ENCODE measurements around the gene MMP15.

The MMP15 gene

DNA sequence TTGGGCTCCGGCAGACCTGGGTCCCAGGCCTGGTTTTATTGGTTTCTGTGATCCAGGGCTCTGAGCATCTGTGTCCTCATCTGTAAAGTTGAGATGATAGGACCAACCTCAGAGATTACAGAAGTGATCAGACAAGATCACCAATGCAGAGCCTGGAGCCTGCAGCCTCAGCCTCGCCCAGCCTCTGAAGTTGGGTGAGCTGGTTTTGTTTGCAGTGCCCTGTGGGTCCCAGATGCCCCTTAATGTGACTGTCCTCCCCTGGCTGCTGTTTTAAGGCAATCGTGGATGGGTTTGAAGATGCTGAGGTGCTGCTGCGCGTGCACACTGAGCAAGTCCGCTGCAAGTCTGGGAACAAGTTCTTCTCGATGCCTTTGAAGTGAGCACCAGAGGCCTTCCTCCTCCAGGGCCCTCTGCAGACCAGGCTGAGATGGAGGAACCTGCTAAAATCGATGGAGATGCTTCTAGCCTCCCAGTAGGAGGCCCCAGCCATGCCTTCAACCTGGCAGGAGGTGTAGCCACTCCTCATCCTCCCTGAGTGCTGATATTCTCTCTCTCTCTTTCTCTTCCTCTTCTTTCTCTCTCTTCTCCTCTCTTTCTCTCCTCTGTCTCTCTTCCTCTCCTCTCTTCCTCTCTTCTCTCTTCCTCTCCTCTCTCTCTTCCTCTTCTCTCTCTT, 5.6 kb upstream of the MMP15 start:
- DNase-seq (ENCODE audit: low spot score), result no peak

DNA sequence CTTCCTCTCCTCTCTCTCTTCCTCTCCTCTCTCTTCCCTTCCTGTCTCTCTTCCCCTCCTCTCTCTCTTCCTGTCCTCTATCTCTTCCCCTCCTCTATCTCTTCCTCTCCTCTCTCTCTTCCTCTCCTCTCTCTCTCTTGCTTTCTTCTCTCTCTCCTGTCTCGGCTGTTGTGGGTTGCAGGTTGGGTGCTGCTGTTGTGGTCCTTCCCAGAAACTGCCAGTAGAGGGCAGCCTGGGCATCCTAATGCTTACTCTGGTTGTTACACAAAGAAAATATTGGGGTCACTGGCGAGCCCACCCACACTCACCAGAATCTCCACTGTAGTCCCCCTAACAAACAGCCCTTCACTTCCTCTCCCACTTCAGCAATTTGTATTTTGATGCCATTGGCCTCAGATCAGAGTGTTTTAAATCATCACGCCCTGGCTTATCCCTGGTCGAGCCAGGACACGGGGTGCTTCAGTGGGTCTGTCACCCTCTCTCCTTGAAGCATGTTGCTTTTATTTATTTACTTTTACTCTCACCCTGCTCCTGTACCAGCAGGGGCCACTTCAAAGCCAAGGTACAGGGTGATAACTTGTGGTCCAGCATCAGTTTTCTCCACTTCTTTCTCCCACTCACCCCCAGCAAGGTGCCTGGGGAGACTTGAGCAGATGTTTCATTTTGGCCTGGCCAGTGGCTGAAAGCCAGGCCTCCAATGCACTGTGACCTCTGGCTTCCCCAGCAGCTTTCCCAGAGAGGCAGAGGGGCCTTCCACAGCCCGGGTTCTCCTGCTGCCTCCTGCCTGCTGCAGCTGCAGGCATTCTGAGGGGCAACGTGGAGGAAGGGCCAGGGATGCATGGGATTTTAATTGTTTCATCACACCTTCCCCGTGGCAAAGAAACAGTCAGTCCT, 4.7 kb upstream of the MMP15 start:
- peak; percentile 72 for DNase-seq (ENCODE audit: low spot score)

DNA sequence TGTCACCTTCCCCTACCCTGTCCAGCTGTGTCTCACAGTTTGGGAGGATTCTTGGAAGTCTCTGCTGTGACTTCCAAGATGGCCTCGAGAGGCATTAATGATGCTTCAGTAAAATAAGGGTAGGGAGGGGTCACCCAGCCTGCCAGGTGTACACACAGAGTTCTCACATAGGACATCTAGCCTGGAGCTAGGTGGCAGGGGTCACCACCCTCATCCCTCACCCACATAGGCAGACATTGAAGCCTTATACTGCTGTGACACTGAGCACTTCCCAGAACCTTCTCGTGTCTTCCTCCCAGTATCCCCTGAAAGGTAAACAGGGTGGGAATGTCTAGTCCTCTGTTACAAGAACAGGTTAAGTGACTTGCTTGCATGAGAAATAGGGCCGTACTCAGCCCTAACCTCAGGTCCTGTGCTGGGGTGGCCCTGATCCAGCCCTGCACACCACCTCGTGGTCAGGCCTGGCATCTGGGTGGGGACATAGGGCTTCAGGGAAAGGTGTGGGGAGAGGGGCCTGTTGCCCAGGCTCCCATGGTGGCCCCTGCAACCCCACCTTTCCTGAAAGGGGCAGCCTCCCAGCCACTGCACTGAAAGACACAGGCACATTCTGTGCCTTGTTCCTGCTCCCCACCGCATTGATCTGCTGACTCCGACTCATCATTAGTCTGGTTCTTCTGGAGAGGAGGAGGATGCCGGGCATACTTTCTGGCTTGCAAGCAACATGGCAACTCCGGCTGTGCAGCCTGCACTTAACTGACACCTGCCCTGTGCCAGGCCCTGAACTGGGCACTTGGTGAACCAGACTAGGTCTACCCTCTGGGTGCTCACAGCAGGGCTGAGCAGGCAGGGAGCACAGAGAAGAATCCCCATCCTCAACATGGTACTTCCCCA, 3.6 kb upstream of the MMP15 start:
- DNase-seq (ENCODE audit: low spot score), result no peak

DNA sequence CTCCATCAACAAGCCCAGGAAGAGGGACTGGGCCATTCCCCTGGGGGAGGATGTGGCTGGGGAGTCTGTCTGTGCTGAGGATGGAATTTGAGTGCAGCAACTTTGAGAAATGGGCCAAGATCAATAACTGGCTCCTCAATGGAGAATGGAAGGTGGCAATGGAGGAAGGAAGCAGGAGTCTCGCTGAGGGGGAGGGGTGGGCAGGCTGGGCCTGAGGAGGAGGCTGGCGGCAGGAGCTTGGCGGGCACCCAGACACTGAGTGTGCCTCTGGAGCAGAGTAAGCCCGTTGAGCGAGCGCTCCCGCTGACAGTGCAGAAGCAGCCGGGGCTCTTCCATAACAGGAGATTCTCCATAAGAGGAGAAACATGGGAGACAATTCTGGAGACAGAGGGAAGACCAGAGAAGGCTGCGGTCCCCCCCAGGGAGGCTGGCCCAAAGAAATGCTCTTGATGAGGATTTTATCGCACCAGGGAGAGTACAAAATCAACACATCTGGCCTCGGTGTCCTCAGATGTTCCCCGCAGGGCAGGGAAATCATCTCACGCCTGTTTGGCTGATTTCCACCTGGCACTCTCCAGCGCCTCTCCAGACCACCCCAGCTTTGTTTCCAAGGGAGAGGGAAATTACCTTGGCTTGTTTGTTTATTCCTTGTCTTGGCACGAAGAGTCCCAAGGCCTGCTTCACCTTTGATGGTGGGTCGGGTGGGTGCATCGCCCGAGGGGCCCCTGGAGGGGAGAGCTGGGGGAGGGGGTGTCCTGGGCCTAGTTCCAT, 2.8 kb upstream of the MMP15 start:
- peak; percentile 56 for DNase-seq (ENCODE audit: low spot score)

DNA sequence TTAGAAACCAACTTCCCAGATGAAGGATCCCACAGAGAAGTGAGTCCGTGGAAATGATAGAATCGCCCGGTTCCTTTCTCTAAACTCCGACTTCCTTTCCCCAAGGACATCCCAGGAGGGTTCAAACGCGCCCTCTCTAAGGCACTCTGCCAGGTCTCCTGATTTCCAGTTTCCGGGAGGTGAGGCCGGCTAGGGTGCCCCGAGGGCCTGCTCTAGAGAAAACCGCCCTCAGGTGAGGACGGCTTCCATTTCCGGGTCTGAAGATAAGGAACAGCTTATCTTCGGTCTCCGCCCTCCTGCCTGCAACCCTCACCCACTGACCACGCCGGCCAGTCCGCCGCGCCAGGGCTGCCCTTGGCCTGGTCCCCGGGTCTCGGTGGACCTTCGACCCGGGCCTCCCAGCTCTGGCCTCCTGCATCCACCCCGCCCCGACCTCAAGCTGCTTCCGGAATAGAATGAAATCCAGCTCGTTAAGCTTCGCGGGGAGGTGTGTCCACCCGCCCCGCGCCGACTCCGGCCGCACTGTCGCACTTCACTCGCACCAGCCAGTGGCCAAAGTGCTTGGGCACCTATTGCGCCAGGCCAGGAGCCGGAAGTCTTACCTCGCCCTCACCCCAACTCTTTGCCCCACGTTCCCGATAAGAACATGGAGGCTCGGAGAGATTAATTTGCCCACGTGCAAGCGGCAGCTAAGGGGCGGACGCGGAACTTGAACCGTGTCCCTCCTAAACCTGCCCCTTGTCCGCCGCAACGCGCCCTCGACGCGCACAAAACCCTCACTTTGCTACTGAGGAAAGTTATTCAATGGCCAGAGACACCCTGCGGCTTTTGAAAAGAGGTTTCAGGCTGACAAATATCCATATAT, 836 bp upstream of the MMP15 start:
- peak; percentile 22 for DNase-seq (ENCODE audit: low spot score)

DNA sequence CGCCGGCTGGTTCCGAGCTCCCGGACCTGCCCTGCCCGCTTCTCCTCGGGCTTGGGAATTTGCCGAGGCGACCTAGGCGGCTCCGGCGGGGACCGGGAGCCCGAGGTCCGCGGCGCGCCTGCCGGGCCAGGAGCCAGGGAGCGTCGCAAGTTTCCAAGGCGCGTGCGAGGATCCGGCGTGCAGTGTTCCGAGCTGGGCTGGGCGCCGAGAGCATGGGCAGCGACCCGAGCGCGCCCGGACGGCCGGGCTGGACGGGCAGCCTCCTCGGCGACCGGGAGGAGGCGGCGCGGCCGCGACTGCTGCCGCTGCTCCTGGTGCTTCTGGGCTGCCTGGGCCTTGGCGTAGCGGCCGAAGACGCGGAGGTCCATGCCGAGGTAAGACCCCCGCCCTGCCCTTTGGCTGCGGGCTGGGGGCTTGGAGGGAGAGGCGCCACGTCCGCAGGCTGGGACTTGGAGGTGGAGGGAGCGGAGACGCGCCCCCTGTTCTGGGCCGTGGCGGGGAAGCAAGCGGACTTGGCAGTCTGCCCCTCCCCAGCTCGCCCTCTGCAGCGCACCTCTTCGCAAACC, 668 bp downstream of the MMP15 start:
- peak; percentile 73 for DNase-seq (ENCODE audit: low spot score)

DNA sequence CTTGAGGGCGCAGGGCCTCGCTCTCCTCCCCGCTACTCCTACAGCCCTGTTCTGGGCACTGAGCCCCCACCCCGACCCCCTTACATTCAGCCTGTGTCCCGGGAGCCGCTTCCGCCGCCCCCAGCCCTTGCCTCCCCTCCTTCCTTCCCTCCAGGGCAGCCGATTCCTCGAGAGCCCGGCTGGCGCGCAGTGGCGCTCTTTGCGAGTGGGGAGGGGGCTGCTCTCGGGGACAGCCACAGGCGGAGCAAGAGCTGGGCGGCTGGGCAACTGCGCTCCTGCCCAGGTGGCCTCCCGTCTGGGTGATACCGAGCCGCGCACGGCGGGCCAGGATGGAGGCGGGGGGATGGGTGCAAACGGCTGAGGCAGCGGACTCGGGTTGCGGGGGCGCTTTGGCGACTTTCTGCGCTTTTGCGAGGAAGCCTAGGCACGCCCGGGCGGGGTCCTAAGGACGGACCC, 1.2 kb downstream of the MMP15 start:
- peak; percentile 64 for DNase-seq (ENCODE audit: low spot score)

DNA sequence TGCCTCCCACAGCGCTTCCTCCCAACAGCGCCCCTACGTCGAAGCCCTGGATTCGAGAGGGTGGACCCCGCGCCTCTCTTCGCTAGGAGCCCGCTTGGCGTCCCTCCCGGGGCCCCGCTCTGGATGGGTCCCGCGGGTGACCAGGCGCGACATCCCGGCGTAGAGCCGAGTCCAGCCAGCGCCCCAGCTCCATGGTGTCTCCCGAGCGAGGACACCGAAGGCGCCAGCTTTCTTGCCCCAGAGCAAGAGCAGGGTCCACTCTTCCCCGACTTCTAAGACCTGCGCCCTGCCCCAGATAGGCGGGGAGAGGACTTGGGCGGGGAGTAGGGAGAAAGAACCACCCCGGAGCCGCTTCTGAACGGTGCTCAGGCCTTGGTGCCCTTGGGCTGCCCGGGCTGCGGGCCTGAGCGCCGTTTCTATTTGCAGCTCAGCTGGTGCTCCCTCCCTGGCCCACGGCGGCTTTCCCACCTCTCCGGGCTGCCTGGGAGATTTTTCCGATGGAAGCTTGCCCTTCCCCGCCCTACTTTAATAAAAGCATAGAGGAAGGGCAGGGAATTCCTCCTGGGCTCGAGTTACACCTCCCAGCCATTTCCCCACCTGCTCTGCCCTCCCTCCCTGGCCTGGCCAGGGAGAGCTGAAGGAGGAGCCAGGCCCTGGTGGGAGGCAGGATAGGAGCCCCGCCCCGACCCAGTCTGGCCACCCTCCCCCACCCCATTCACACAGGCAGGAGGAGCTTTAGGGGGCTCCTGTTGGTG, 1.8 kb downstream of the MMP15 start:
- DNase-seq (ENCODE audit: low spot score), result peak; percentile 59

DNA sequence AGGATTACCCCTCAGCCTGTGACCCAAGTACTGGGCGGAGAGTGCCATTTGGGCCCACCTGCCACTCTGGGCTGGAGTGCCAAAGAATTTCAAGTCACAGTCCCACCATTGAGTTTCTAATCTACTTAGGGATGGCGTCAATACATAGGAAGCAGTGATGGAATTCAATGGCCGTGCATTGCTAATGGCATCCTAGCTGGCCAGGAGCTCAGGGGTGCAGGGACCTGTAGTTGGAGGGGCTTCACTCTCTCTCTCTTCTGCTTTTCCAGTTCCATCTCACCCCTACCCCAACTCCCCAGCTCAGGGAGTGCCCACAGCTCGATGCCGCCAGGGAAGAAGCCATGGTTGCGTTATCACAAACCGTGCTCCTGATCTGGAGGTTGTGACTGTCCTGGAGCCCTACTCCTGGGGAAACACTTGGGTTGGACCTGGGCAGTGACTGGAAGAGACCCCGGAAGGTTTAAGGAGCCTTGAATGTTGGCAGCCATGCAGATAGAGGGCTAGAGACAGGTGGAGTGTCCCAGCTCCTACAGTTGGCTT, 2.4 kb downstream of the MMP15 start:
- no peak for DNase-seq (ENCODE audit: low spot score)

DNA sequence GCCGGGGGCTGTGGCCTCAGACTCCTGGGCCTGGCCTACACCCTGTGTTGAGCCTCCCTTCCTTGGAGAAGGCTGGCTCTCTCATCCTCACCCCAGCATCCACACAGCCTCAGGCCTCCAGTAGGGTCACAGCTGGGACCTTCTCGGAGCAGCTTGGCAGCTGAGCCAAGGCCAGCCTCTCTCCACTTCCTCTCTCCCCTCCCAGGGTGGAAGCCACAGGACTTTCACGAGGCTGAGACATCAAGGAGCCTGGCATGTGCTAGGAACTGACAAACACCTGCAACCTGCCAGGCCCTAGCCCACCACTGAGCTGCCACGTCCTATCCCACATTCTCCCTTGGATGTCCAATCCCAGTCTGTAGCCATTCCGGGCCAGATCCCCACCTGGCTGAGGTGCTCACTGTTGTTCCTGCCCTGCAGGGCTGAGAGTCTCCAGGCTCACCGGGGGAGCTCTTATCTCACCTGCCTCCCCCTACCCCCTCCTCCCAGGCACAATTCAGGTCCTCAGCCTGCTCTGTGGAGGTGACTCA, 3.1 kb downstream of the MMP15 start:
- DNase-seq (ENCODE audit: low spot score), result no peak

DNA sequence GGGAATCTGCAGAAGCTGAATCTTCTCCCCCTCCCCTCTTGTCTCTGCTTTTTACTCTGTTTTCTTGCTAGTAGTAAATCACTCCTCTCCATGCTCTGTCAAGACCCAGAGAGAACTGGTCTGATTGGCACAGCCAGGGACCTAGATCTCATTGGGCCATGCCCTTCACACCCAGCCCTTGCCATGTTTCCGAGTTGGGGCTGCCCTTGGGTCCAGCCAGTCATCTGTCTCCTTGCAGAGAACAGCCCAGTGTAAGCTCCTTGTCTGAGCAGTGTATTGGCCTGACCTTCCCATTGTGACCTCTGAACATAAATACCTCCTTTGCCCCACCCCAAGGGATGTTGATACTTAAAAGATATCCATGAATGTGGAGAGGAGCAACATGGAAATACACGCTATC, 3.9 kb downstream of the MMP15 start:
- DNase-seq (ENCODE audit: low spot score), result no peak

DNA sequence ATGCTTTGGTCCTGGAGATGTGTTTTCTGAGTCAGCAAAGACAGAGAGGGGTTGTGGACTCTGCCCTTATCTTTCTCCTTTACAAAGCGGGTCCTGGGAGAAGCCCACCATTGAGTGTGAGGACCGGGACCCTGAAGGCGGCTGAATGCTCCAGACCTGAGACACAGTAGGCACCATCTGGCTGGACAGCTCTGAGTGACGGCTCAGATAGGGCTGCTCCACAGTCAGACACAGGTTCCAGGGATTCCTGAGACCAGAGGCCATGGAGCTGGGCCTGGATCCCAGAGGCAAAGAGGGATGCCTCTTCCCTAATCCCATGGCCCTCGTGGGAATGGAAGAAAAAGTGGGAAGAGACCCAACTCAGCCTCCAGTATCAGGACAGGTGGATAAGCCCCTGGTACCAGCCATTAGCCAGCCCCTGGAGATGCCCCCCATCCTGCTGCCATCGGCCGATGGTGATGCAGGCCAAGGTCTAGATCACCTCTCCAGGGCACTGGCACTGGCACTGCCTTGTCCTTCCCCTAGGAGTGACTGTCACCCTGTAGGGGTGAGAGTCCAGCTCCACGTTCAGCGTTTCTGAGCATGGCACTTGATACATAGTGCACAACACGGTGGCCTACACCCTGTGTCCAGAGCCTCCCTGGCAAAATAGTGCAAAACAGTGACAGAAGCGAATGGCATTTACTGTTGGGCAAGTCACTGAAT, 4.7 kb downstream of the MMP15 start:
- DNase-seq (ENCODE audit: low spot score), result no peak

DNA sequence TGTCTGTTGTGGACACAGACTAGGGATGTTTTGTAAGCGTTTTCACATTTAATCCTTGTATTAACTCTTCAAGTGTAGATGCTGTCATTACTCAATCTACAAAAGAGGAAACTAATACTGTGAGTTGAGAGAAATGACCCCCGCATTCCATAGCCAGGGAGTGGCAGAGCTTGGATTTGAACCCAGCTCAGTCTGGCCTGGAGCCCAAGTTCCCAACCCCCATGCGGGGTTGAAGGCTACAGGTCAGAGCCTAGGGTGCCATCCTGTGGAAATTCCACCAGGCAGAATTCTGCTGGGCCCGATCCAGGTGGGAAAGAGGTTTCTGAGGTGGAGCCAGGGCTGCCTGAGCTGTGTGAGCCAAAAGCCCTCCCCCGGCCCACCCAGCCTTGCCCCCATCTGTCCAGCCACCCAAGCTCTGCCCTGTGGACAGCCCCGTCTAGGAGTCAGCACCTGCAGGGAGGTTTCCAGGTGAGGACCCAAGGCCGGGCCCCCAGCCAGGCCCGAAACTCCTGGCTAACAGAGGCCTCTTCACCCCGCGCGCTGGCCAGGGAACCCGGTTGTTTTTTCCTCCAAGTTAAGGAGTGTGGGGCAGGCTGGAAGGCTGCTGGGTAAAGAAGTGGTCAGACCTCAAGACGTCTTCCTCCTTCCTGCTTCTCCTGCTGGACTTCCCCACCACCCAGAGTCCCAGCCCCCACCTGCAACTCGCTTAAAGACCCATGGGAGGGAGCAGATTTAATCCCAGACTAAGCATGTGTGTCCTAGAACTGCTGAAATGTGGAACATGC, 5.7 kb downstream of the MMP15 start:
- DNase-seq (ENCODE audit: low spot score), result peak; percentile 39

DNA sequence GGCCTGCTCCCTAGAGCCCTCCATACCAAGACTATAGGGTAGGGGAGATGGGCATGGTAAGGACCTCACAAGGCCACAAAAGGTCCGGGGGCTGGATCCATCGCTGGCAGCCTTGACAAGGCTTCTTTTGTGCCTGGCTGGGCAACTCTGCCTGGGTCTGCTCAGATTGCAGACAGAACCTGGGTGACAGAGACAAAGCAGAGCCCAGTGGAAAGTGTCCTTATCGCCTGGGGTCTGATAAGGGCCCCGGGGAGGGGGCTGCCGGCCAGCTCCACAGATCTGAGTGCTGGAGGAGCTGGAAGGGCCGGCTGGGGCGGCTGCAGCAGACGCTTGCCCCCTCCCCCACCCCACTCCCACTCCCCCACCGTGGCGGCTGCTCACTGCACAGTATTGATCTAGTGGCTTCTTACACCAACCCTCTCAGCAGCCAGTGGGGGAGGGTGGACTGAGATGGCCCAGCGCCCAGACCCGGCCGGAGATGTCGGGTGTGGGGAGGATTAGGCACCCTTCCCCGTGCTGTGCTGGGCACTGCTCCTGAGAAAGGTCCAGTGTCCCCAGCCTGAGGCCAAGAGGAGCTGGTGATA, 7.2 kb downstream of the MMP15 start:
- DNase-seq (ENCODE audit: low spot score), result no peak

DNA sequence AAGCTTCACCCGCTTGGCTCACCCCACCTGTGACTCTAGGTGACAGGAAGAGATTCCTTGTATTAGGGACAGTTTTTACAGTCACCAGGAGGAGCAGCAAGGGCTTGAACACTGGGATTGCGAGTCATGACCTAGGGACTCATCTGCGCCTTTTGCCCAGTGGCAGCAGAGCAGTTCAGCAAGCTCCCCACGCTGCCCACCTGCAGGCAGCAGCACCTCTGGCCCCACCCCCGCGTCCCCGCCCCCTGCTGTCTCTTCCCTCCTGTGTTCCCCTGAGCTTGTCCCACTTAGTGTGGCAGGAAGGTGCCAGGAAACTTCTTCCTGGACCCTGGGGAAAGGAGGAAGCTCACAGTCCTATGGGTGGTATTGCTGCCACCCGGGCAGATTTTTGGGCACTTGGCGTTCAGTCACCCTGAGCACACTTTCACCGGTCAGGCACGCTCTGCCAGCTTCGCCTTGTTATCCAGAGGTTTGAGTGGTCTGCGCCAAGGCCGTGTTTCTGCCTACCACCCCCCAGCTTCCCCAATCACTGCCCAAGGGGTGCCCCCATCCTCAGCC, 8.7 kb downstream of the MMP15 start:
- no peak for DNase-seq (ENCODE audit: low spot score)

DNA sequence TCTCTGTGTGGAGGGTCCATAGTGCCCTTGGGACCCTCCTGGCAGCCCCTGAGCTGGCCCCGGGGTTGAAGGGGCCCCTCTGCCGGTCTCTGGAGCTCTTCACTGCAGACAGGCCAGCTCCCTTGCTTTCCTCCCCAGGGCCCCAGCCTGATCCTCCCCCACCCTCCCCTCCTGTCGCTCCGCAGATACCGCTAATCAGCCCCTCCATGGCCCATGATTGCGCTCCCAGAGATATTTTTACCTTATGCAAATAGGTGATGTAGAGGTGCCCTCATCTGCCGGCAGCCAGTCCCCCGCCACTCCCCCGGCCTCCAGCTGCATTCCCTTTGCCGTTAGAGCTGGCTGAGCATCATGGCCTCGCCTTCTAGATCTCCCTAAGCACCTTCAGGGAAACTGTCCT, 9.2 kb downstream of the MMP15 start:
- no peak for DNase-seq (ENCODE audit: low spot score)

Data from D341Med (cell line).